ENCODE results near the gene PLCXD1. TPM values are rescaled to one million over a fixed set of nuclear protein-coding genes. Genes with fewer than 3 reads are reported as not detected.

PLCXD1 gene
- total RNA-seq, 1 donor from 2014 or later, result 25.9 TPM

- H3K27ac Mint-ChIP-seq (ENCODE audit: unreplicated experiment), result no peak overlapping the region
- H3K4me1 Mint-ChIP-seq (ENCODE audit: low read depth, unreplicated experiment), result no peaks in the 10 kb centered on the region
- no peak overlapping the region for H3K4me3 Mint-ChIP-seq (ENCODE audit: unreplicated experiment)
- H3K4me1 ChIP-seq (ENCODE audit: insufficient read depth, low read length), result peaks cover under 1% of the 10 kb centered on the region
- H4K20me1 ChIP-seq (ENCODE audit: insufficient read depth, low read length), result no peaks in the 10 kb centered on the region
- H3K36me3 ChIP-seq (ENCODE audit: insufficient read depth, low read length), result no peaks in the 10 kb centered on the region
- H3K4me2 ChIP-seq (ENCODE audit: low read length), result no peak overlapping the region
- no peaks in the 10 kb centered on the region for H3K27me3 ChIP-seq (ENCODE audit: insufficient read depth, low read length)
- no peak for DNase-seq (ENCODE audit: low read depth)
- H3K79me2 ChIP-seq (ENCODE audit: insufficient read depth, low read length), result no peaks in the 10 kb centered on the region
- H3K27me3 Mint-ChIP-seq (ENCODE audit: low read depth, unreplicated experiment), result no peaks in the 10 kb centered on the region
- H3K36me3 Mint-ChIP-seq (ENCODE audit: low read depth, unreplicated experiment), result no peaks in the 10 kb centered on the region
- no peak overlapping the region for H3K27ac ChIP-seq (ENCODE audit: low read depth, low read length)
- H2AFZ ChIP-seq (ENCODE audit: low read depth, low read length), result no peak overlapping the region
- no peak for TF ChIP-seq EZH2 (IDR thresholded peaks at IDR 0.05; ENCODE audit: insufficient read depth, low read length)
- no peak for TF ChIP-seq CTCF (IDR thresholded peaks at IDR 0.05; ENCODE audit: insufficient read depth, low read depth, low read length)
- no peak for FAIRE-seq
- no peak overlapping the region for H3K4me3 ChIP-seq (ENCODE audit: insufficient read depth, low read depth, low read length)
- H3K9me3 ChIP-seq (ENCODE audit: insufficient read depth, low read depth, low read length), result no peaks in the 10 kb centered on the region
- H3K9me3 Mint-ChIP-seq (ENCODE audit: unreplicated experiment), result no peaks in the 10 kb centered on the region
- no peak overlapping the region for H3K9ac ChIP-seq (ENCODE audit: low read length)
These were observed 10.3 kb upstream of the PLCXD1 start for GRCh38 chrX:270848-271367.

GRCh38 chrX:274904-275475 lies 6.2 kb upstream of the PLCXD1 start:
- Histone ChIP-seq H3K9me3 (ENCODE audit: insufficient read depth, low read depth, low read length) (no peaks in the 10 kb centered on the region), H3K79me2 (ENCODE audit: insufficient read depth, low read length) (no peaks in the 10 kb centered on the region), H3K4me2 (ENCODE audit: low read length) (no peak overlapping the region), H3K4me1 (ENCODE audit: insufficient read depth, low read length) (peaks cover 11% of the 10 kb centered on the region), H3K9ac (ENCODE audit: low read length) (no peak overlapping the region), H3K36me3 (ENCODE audit: insufficient read depth, low read length) (no peaks in the 10 kb centered on the region), H4K20me1 (ENCODE audit: insufficient read depth, low read length) (no peaks in the 10 kb centered on the region), H3K27me3 (ENCODE audit: insufficient read depth, low read length) (no peaks in the 10 kb centered on the region), H3K4me3 (ENCODE audit: insufficient read depth, low read depth, low read length) (no peak overlapping the region), H2AFZ (ENCODE audit: low read depth, low read length) (no peak overlapping the region), H3K27ac (ENCODE audit: low read depth, low read length) (no peak overlapping the region)
- DNase-seq (ENCODE audit: low read depth), result no peak
- Mint-ChIP-seq H3K4me1 (ENCODE audit: low read depth, unreplicated experiment) (peaks cover 6% of the 10 kb centered on the region), H3K9me3 (ENCODE audit: unreplicated experiment) (no peaks in the 10 kb centered on the region), H3K36me3 (ENCODE audit: low read depth, unreplicated experiment) (no peaks in the 10 kb centered on the region), H3K27me3 (ENCODE audit: low read depth, unreplicated experiment) (no peaks in the 10 kb centered on the region), H3K4me3 (ENCODE audit: unreplicated experiment) (no peak overlapping the region), H3K27ac (ENCODE audit: unreplicated experiment) (no peak overlapping the region)
- FAIRE-seq, result no peak
- no peak for TF ChIP-seq CTCF (IDR thresholded peaks at IDR 0.05; ENCODE audit: insufficient read depth, low read depth, low read length)
- no peak for TF ChIP-seq EZH2 (IDR thresholded peaks at IDR 0.05; ENCODE audit: insufficient read depth, low read length)

GRCh38 chrX:275476-275966 lies 5.7 kb upstream of the PLCXD1 start:
- H3K27ac ChIP-seq (ENCODE audit: low read depth, low read length), result no peak overlapping the region
- no peak for DNase-seq (ENCODE audit: low read depth)
- peak overlapping the region; percentile 86 for H3K4me2 ChIP-seq (ENCODE audit: low read length)
- no peaks in the 10 kb centered on the region for H3K27me3 ChIP-seq (ENCODE audit: insufficient read depth, low read length)
- H3K4me1 Mint-ChIP-seq (ENCODE audit: low read depth, unreplicated experiment), result peaks cover 6% of the 10 kb centered on the region
- no peak for FAIRE-seq
- TF ChIP-seq CTCF (IDR thresholded peaks at IDR 0.05; ENCODE audit: insufficient read depth, low read depth, low read length), result no peak
- no peak for TF ChIP-seq EZH2 (IDR thresholded peaks at IDR 0.05; ENCODE audit: insufficient read depth, low read length)
- H2AFZ ChIP-seq (ENCODE audit: low read depth, low read length), result no peak overlapping the region
- H3K4me1 ChIP-seq (ENCODE audit: insufficient read depth, low read length), result peaks cover 11% of the 10 kb centered on the region
- H3K79me2 ChIP-seq (ENCODE audit: insufficient read depth, low read length), result no peaks in the 10 kb centered on the region
- no peaks in the 10 kb centered on the region for H3K27me3 Mint-ChIP-seq (ENCODE audit: low read depth, unreplicated experiment)
- no peak overlapping the region for H3K4me3 Mint-ChIP-seq (ENCODE audit: unreplicated experiment)
- H3K9me3 Mint-ChIP-seq (ENCODE audit: unreplicated experiment), result no peaks in the 10 kb centered on the region
- no peaks in the 10 kb centered on the region for H3K9me3 ChIP-seq (ENCODE audit: insufficient read depth, low read depth, low read length)
- no peaks in the 10 kb centered on the region for H4K20me1 ChIP-seq (ENCODE audit: insufficient read depth, low read length)
- H3K36me3 Mint-ChIP-seq (ENCODE audit: low read depth, unreplicated experiment), result no peaks in the 10 kb centered on the region
- peak overlapping the region; percentile 80 for H3K9ac ChIP-seq (ENCODE audit: low read length)
- H3K36me3 ChIP-seq (ENCODE audit: insufficient read depth, low read length), result no peaks in the 10 kb centered on the region
- no peak overlapping the region for H3K4me3 ChIP-seq (ENCODE audit: insufficient read depth, low read depth, low read length)
- H3K27ac Mint-ChIP-seq (ENCODE audit: unreplicated experiment), result no peak overlapping the region
